Cardiac muscle cell (in vitro differentiated cells and primary cell): ENCODE results near the gene CYP27A1. TPM values are rescaled to one million over a fixed set of nuclear protein-coding genes. Genes with fewer than 3 reads are reported as not detected.

Experiments used
- DNase-seq, 2 donors: peaks; one replicate each; pipeline versions ENCODE4 v3.0.0 to v3.0.0-alpha.2; 2010 to 2017; ENCODE audit warnings: low read depth in 1 of 2, low spot score in 1 of 2
- H3K27ac ChIP-seq: fragments of 200-600 bp; sonication (generic); 2 replicates; pipeline ENCODE4 v1.5.1; 2016
- H3K27me3 ChIP-seq: fragments of 200-600 bp; sonication (generic); 2 replicates; pipeline ENCODE4 v1.6.0; 2016; ENCODE audit warnings: control low read depth
- H3K36me3 ChIP-seq: fragments of 200-600 bp; sonication (generic); 2 replicates; pipeline ENCODE4 v1.5.1; 2016; ENCODE audit warnings: control low read depth
- H3K4me1 ChIP-seq: fragments of 200-600 bp; sonication (generic); 2 replicates; pipeline ENCODE4 v1.8.1; 2017; ENCODE audit warnings: low read depth, mild to moderate bottlenecking, mixed run types
- H3K4me3 ChIP-seq: fragments of 200-600 bp; sonication (generic); 2 replicates; pipeline ENCODE4 v1.5.1; 2016; ENCODE audit warnings: mild to moderate bottlenecking
- H3K9me3 ChIP-seq: fragments of 200-600 bp; sonication (generic); 2 replicates; pipeline ENCODE4 v1.5.1; 2017; ENCODE audit warnings: low read depth, mild to moderate bottlenecking, control low read depth
- polyA plus RNA-seq: library from polyadenylated mRNA; unstranded; fragments of >200 nt; fragmentation: Nextera tagmentation; extraction: Ambion mirVana; gene quantifications from 2 replicates; pipeline ENCODE4 v1.2.1, GENCODE V29; 2016
- total RNA-seq: library from RNA; depleted of rRNA; stranded (reverse); fragments of >200 nt; gene quantifications from 2 replicates; pipeline ENCODE4 v1.2.3, GENCODE V29; 2016
- TF ChIP-seq, protein P1 (sequence below): IDR thresholded peaks from 2 replicates; pipeline ENCODE4 v1.5.1; 2012; ENCODE audit warnings: low read depth, mild to moderate bottlenecking, low read length

Gene CYP27A1
- total RNA-seq (63.1 and 106 TPM in 2 replicates), polyA plus RNA-seq (70.6 and 125 TPM in 2 replicates)

DNA sequence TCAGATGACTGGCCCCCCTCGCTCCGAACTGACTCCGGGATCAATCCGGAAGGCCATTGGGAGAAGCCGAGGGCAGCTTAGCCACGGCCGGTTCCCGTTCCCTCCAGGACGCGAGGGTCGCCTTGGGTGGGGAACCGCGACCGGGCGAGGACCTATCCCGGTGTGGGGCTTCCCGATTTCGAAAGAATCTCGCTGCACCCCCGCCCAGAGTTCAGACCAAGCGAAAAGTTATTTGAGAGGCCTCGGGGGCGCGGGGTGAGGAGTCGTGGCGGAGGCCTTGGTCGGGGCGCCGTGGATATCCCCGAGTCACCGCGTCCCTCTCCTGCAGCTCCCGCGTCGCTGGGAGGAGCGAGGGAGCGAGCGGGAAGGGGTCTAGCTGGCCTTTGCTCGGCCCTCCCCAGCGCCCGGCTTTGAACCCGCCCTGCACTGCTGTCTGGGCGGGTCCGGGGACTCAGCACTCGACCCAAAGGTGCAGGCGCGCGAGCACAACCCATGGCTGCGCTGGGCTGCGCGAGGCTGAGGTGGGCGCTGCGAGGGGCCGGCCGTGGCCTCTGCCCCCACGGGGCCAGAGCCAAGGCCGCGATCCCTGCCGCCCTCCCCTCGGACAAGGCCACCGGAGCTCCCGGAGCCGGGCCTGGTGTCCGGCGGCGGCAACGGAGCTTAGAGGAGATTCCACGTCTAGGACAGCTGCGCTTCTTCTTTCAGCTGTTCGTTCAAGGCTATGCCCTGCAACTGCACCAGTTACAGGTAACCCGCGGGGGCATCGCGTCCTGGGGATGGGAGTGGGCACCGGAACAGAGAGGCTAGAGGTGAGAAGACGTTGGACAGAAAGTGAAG lies at the start of gene CYP27A1:
Gene CYP27A1 (plus strand): TSS at position 457 of the 837 bp plus-strand sequence. CDS start 36 bp downstream, at position 493.
- Histone ChIP-seq H3K4me1 (peaks cover 29% of the 10 kb centered on the region), H3K27me3 (no peaks in the 10 kb centered on the region), H3K27ac (peak within 1 kb of the TSS; percentile 86), H3K36me3 (no peaks in the 10 kb centered on the region), H3K4me3 (peak within 1 kb of the TSS; percentile 45), H3K9me3 (no peaks in the 10 kb centered on the region)
- DNase-seq = peak; percentile 49 to 75
- TF ChIP-seq, protein P1, sequence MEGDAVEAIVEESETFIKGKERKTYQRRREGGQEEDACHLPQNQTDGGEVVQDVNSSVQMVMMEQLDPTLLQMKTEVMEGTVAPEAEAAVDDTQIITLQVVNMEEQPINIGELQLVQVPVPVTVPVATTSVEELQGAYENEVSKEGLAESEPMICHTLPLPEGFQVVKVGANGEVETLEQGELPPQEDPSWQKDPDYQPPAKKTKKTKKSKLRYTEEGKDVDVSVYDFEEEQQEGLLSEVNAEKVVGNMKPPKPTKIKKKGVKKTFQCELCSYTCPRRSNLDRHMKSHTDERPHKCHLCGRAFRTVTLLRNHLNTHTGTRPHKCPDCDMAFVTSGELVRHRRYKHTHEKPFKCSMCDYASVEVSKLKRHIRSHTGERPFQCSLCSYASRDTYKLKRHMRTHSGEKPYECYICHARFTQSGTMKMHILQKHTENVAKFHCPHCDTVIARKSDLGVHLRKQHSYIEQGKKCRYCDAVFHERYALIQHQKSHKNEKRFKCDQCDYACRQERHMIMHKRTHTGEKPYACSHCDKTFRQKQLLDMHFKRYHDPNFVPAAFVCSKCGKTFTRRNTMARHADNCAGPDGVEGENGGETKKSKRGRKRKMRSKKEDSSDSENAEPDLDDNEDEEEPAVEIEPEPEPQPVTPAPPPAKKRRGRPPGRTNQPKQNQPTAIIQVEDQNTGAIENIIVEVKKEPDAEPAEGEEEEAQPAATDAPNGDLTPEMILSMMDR = no peak

DNA sequence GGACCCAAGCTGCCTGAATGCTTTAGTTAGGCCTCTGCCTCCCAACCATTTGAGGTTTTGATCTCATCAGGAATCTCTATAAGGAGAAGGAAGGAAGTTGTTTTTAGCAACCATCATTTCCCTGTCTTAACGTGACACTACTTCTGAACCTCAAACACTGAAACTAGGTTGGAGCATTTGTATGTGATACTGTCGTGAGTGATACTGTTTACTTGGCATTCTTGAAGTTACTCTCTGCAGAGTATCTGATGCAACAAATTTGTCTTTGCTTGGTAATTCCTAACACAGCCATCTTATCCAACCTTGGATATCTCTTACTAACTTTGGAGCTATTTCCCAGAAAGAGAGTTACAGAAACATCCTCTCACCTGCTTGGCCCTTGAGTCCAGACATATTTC lies 49.2 kb upstream of the CYP27A1 start:
- DNase-seq = peak in 1 of 2 donors; percentile 34
- peaks cover 1% of the 10 kb centered on the region for H3K36me3 ChIP-seq
- TF ChIP-seq, protein P1 = no peak

DNA sequence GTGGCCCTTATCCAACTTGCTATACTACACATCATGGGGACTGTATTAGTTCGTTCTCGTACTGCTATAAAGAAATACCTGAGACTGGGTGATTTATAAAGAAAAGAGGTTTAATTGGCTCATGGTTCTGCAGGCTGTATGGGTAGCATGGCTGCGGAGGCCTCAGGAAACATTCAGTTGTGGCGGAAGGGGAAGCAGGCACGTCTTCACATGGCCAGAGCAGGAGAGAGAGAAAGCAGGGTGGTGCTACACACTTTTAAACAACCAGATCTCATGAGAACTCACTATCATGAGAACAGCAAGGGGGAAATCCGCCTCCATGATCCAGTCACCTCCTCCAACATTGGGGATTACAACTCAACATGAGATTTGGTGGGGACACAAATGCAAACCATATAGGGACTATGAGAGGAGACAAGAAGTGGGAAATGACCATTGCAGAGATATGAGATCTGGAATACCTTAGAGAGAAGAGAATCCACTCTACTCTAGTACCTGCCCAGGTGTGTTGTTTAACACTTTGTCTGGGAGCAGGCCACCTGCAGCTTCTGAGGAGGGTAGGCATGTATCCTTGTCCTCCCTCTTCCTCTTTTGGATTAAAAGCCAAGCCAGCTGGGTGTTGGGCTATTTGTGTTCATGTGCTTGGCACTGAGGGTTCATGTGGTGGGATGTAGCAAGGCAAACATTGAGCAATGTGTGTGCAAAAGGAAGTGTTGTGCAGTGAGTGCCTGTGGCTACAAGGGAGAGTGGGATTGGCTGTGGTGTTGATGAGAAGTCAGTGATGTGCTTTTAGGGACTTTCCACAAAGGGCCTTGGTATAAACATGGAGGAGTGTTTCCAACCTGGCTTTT lies 48.6 kb upstream of the CYP27A1 start:
- DNase-seq = peak in 1 of 2 donors; percentile 94
- Histone ChIP-seq H3K4me3 (no peak overlapping the region), H3K27me3 (no peaks in the 10 kb centered on the region), H3K9me3 (no peaks in the 10 kb centered on the region), H3K27ac (no peak overlapping the region), H3K4me1 (no peaks in the 10 kb centered on the region), H3K36me3 (peaks cover 8% of the 10 kb centered on the region)
- TF ChIP-seq, protein P1 = no peak

More for the DNA sequence above, 49.2 kb upstream of the CYP27A1 start:
- Histone ChIP-seq H3K4me1 (no peaks in the 10 kb centered on the region), H3K9me3 (no peaks in the 10 kb centered on the region), H3K27me3 (no peaks in the 10 kb centered on the region), H3K27ac (no peak overlapping the region), H3K4me3 (no peak overlapping the region)

DNA sequence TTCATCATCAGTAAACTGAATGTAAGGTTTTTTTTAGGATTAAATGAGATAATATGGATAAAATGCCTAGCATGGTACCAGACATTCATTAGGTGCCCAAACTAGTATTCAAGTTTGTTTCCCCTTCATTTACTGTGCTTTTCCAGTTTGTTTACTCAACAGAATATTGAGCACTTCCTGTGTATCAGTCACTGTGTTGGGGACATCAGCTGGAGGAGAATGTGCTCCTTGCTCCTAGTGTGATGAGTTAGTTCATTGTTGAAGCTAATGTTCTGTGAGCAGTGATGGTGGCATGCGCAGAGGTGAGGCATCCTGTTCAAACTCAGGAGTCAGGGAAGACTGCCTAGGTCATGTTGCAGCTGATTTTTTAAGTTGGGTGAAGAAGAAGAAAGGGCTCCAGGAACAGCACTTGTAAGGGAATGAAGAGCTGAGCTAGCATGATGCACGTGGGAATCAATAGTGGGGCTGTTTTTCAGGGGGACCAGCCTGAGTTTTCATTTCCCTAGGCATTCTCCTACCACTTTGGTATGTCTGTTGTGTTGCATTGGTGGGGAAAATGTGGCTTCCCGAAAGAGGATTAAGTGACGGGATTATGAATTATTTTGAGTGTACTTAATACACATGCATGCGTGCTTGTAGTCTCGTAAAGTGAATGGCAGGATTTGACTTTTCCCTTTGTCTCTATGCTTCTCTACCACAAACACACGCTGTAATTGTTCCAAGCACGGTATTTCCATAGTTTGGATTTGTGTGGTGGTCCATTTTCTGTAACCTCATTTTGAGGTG lies 47.6 kb upstream of the CYP27A1 start:
- DNase-seq = no peak
- no peaks in the 10 kb centered on the region for H3K4me1 ChIP-seq
- H3K27ac ChIP-seq = no peak overlapping the region
- H3K36me3 ChIP-seq = peaks cover 14% of the 10 kb centered on the region
- H3K9me3 ChIP-seq = no peaks in the 10 kb centered on the region
- no peaks in the 10 kb centered on the region for H3K27me3 ChIP-seq
- H3K4me3 ChIP-seq = no peak overlapping the region
- TF ChIP-seq, protein P1 = no peak

DNA sequence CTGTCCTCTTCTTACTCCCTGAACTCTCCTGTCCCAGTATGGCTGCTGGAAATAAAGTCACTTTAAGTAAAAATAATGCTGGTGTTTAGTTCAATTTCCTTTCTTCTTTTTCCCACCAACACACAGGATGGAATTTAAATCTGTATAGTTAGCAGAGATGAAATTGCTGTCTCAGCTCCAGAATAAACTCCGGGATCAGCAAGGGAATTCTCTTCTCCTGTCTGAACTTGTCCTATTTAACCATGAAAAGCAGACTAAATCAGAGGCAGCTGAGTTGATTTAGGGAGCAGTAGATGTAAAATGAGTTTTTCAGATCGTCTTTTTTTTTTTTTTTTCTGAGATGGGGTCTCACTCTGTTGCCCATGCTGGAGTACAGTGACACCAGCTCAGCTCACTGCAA lies 45.4 kb upstream of the CYP27A1 start:
- DNase-seq = no peak
- no peaks in the 10 kb centered on the region for H3K27me3 ChIP-seq
- H3K36me3 ChIP-seq = peaks cover 25% of the 10 kb centered on the region
- no peak overlapping the region for H3K4me3 ChIP-seq
- no peak overlapping the region for H3K27ac ChIP-seq
- H3K9me3 ChIP-seq = no peaks in the 10 kb centered on the region
- H3K4me1 ChIP-seq = no peaks in the 10 kb centered on the region
- TF ChIP-seq, protein P1 = no peak
